ENCODE data around the gene CRABP1.

- TF ChIP-seq CTCF (IDR thresholded peaks at IDR 0.05) (no peak), POLR2A (IDR thresholded peaks at IDR 0.05) (no peak)
These were observed 17.2 kb upstream of the CRABP1 start for GRCh38 chr15:78322724-78323521.

Data from lower leg skin (tissue), 3 donors.